ENCODE measurements around the gene SUSD4. TPM values are rescaled to one million over a fixed set of nuclear protein-coding genes. Genes with fewer than 3 reads are reported as not detected.

Gene SUSD4
- polyA plus RNA-seq, 1 donor: 2.1 TPM

GRCh38 chr1:223245411-223245810 is 118.6 kb downstream of the SUSD4 start:
- peaks cover 3% of the 10 kb centered on the region for H3K4me1 ChIP-seq (ENCODE audit: control insufficient read depth, insufficient read depth, low read length)
- WGBS (ENCODE audit: insufficient coverage, low lambda C conversion rate): no CpG with 5 or more reads among the region's 5 CpGs
- no peaks in the 10 kb centered on the region for H3K36me3 ChIP-seq (ENCODE audit: control insufficient read depth, insufficient read depth, low read length)
- H3K27me3 ChIP-seq (ENCODE audit: control insufficient read depth, insufficient read depth, low read length): no peaks in the 10 kb centered on the region
- DNase-seq: no peak
- no peak overlapping the region for H3K4me3 ChIP-seq (ENCODE audit: low read length)
- H3K27ac ChIP-seq (ENCODE audit: low read length): no peak overlapping the region
- no peaks in the 10 kb centered on the region for H3K9me3 ChIP-seq (ENCODE audit: control insufficient read depth, low read depth, low read length)

GRCh38 chr1:223244366-223245103 is 119.4 kb downstream of the SUSD4 start:
- Histone ChIP-seq H3K4me3 (ENCODE audit: low read length) (no peak overlapping the region), H3K9me3 (ENCODE audit: control insufficient read depth, low read depth, low read length) (no peaks in the 10 kb centered on the region), H3K27me3 (ENCODE audit: control insufficient read depth, insufficient read depth, low read length) (no peaks in the 10 kb centered on the region), H3K4me1 (ENCODE audit: control insufficient read depth, insufficient read depth, low read length) (no peaks in the 10 kb centered on the region), H3K27ac (ENCODE audit: low read length) (no peak overlapping the region), H3K36me3 (ENCODE audit: control insufficient read depth, insufficient read depth, low read length) (no peaks in the 10 kb centered on the region)
- WGBS (ENCODE audit: insufficient coverage, low lambda C conversion rate): no CpG with 5 or more reads among the region's 4 CpGs
- no peak for DNase-seq

DNA sequence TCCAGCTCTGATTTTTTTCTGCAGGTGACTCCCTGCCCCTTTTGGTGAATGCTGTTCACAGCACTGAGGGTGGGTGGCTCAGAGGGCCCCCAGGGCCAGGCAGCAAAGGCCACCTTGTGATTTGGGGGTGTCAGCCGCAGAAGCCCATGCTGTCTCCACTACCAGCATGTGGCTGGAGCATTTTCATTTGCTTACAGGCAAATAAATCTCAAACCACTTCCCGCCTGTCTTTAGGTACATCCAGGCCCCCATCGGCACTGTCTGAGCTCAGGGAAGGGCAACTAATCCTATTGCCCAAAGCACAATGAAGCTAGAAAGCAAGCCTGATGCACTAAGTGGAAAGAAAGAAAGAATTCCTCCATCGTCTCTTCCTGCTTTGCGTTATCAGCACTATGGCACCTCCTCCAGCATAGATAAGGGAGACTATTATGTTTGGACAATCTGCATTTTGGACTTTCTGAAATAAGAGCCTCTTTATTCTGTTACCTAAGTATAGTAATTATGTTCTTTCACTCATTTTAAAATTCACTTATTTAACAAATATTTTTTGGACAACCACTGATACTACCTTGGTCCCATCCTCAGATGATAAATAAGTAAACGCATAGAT is 120.4 kb downstream of the SUSD4 start:
- no peak for DNase-seq
- no peaks in the 10 kb centered on the region for H3K36me3 ChIP-seq (ENCODE audit: control insufficient read depth, insufficient read depth, low read length)
- H3K27me3 ChIP-seq (ENCODE audit: control insufficient read depth, insufficient read depth, low read length): no peaks in the 10 kb centered on the region
- WGBS (ENCODE audit: insufficient coverage, low lambda C conversion rate): no CpG with 5 or more reads among the region's 6 CpGs
- H3K9me3 ChIP-seq (ENCODE audit: control insufficient read depth, low read depth, low read length): no peaks in the 10 kb centered on the region
- no peak overlapping the region for H3K4me3 ChIP-seq (ENCODE audit: low read length)
- H3K27ac ChIP-seq (ENCODE audit: low read length): no peak overlapping the region
- H3K4me1 ChIP-seq (ENCODE audit: control insufficient read depth, insufficient read depth, low read length): no peaks in the 10 kb centered on the region

GRCh38 chr1:223242971-223243370 is 121.0 kb downstream of the SUSD4 start:
- no CpG with 5 or more reads among the region's 7 CpGs for WGBS (ENCODE audit: insufficient coverage, low lambda C conversion rate)
- Histone ChIP-seq H3K4me3 (ENCODE audit: low read length) (no peak overlapping the region), H3K36me3 (ENCODE audit: control insufficient read depth, insufficient read depth, low read length) (no peaks in the 10 kb centered on the region), H3K27me3 (ENCODE audit: control insufficient read depth, insufficient read depth, low read length) (no peaks in the 10 kb centered on the region), H3K27ac (ENCODE audit: low read length) (no peak overlapping the region), H3K9me3 (ENCODE audit: control insufficient read depth, low read depth, low read length) (no peaks in the 10 kb centered on the region), H3K4me1 (ENCODE audit: control insufficient read depth, insufficient read depth, low read length) (no peaks in the 10 kb centered on the region)
- no peak for DNase-seq

GRCh38 chr1:223242382-223242955 is 121.5 kb downstream of the SUSD4 start:
- Histone ChIP-seq H3K27ac (ENCODE audit: low read length) (no peak overlapping the region), H3K36me3 (ENCODE audit: control insufficient read depth, insufficient read depth, low read length) (no peaks in the 10 kb centered on the region), H3K9me3 (ENCODE audit: control insufficient read depth, low read depth, low read length) (no peaks in the 10 kb centered on the region), H3K4me3 (ENCODE audit: low read length) (no peak overlapping the region), H3K27me3 (ENCODE audit: control insufficient read depth, insufficient read depth, low read length) (no peaks in the 10 kb centered on the region), H3K4me1 (ENCODE audit: control insufficient read depth, insufficient read depth, low read length) (no peaks in the 10 kb centered on the region)
- no peak for DNase-seq
- WGBS (ENCODE audit: insufficient coverage, low lambda C conversion rate): no CpG with 5 or more reads among the region's 6 CpGs

- Histone ChIP-seq H3K4me1 (ENCODE audit: control insufficient read depth, insufficient read depth, low read length) (no peaks in the 10 kb centered on the region), H3K27me3 (ENCODE audit: control insufficient read depth, insufficient read depth, low read length) (no peaks in the 10 kb centered on the region), H3K9me3 (ENCODE audit: control insufficient read depth, low read depth, low read length) (no peaks in the 10 kb centered on the region), H3K36me3 (ENCODE audit: control insufficient read depth, insufficient read depth, low read length) (no peaks in the 10 kb centered on the region), H3K4me3 (ENCODE audit: low read length) (no peak overlapping the region), H3K27ac (ENCODE audit: low read length) (no peak overlapping the region)
- DNase-seq: no peak
- WGBS (ENCODE audit: insufficient coverage, low lambda C conversion rate): 80% methylated on average over 1 of the region's 2 CpGs
Observed at GRCh38 chr1:223240122-223240521, 123.9 kb downstream of the SUSD4 start.

GRCh38 chr1:223235091-223235490 is 128.9 kb downstream of the SUSD4 start:
- Histone ChIP-seq H3K4me3 (ENCODE audit: low read length) (no peak overlapping the region), H3K27me3 (ENCODE audit: control insufficient read depth, insufficient read depth, low read length) (no peaks in the 10 kb centered on the region), H3K36me3 (ENCODE audit: control insufficient read depth, insufficient read depth, low read length) (no peaks in the 10 kb centered on the region), H3K9me3 (ENCODE audit: control insufficient read depth, low read depth, low read length) (no peaks in the 10 kb centered on the region), H3K27ac (ENCODE audit: low read length) (no peak overlapping the region), H3K4me1 (ENCODE audit: control insufficient read depth, insufficient read depth, low read length) (peaks cover 6% of the 10 kb centered on the region)
- DNase-seq: no peak
- WGBS (ENCODE audit: insufficient coverage, low lambda C conversion rate): no CpG with 5 or more reads among the region's 3 CpGs

DNA sequence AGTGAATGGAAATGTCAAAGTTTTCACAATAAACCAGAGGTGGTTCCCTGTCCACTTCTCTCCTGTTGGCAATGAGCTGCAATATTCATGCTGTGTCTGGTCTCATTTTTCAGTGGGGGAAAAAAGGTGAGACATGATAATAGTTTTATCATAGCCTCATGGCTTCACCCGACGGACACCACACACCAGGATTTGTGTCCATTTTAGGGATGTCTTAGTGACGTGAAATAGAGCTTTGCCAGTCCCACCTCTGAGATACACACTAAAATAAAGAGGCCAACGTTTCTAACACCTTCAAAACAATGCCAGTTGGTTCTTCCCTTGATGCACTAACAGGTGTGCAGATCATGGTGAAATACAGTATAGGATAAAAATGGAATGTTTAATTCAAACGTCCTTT is 129.4 kb downstream of the SUSD4 start:
- H3K36me3 ChIP-seq (ENCODE audit: control insufficient read depth, insufficient read depth, low read length): no peaks in the 10 kb centered on the region
- 80% methylated on average over 1 of the region's 5 CpGs for WGBS (ENCODE audit: insufficient coverage, low lambda C conversion rate)
- peaks cover 6% of the 10 kb centered on the region for H3K4me1 ChIP-seq (ENCODE audit: control insufficient read depth, insufficient read depth, low read length)
- no peak for DNase-seq
- H3K9me3 ChIP-seq (ENCODE audit: control insufficient read depth, low read depth, low read length): no peaks in the 10 kb centered on the region
- H3K27me3 ChIP-seq (ENCODE audit: control insufficient read depth, insufficient read depth, low read length): no peaks in the 10 kb centered on the region
- H3K4me3 ChIP-seq (ENCODE audit: low read length): no peak overlapping the region
- H3K27ac ChIP-seq (ENCODE audit: low read length): no peak overlapping the region

DNA sequence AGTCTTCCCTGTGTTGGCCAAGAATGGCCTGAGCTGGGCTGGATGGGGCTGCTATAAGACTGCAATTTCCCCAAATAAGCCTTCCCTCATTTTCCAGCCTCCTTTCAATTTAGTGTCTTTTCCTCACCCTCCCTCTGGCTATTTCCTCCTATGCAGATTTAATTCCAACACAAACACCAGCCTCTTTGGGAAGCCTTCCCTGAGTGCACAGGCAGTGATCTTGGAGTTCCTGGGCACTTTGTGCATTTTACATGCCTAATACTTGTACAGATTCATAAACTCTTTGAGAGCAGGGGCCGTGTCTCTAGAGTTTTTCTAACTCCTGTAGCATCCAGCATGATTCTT is 129.8 kb downstream of the SUSD4 start:
- Histone ChIP-seq H3K27me3 (ENCODE audit: control insufficient read depth, insufficient read depth, low read length) (no peaks in the 10 kb centered on the region), H3K4me1 (ENCODE audit: control insufficient read depth, insufficient read depth, low read length) (peaks cover 6% of the 10 kb centered on the region), H3K4me3 (ENCODE audit: low read length) (no peak overlapping the region), H3K9me3 (ENCODE audit: control insufficient read depth, low read depth, low read length) (no peaks in the 10 kb centered on the region), H3K36me3 (ENCODE audit: control insufficient read depth, insufficient read depth, low read length) (no peaks in the 10 kb centered on the region), H3K27ac (ENCODE audit: low read length) (no peak overlapping the region)
- WGBS (ENCODE audit: insufficient coverage, low lambda C conversion rate): no CpG with 5 or more reads among the region's 1 CpG
- no peak for DNase-seq

DNA sequence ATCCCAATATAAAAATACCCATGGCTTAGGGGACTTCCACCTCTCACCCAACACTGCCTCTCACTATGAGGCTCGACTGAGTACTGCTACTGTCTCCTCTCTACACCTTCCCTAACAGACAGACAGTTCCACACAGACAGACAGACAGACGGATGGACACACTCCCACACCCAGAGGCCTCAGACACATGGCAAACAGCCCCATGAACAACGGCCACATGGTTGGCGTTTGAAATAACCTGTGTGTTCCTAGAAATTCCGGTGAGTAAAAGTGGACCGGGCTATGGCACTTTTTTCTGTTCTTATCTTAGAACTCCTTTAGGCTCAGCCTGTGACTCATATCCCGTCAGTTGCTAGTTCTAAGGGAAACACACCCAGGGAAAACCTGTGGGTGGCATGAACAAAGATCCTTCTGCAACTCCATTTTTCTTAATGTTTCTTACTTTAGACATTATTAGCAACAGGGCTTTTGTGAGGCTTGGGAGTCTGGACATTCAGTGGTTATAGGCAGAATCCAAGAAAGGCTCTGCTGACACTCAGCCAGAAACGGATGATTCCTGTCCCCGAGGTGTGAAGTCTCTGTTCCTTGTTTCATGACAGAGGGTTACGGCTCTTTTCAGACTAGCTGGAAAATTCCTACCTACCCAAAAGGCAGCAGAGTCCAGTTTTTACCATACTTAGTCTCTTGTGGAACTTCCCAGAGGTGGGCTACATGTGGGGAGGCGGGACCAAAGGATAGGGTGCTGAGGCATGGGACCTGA is 130.4 kb downstream of the SUSD4 start:
- H3K27ac ChIP-seq (ENCODE audit: low read length): no peak overlapping the region

More for the DNA sequence above, 130.4 kb downstream of the SUSD4 start:
- Histone ChIP-seq H3K4me3 (ENCODE audit: low read length) (no peak overlapping the region), H3K4me1 (ENCODE audit: control insufficient read depth, insufficient read depth, low read length) (peaks cover 6% of the 10 kb centered on the region), H3K27me3 (ENCODE audit: control insufficient read depth, insufficient read depth, low read length) (no peaks in the 10 kb centered on the region), H3K36me3 (ENCODE audit: control insufficient read depth, insufficient read depth, low read length) (no peaks in the 10 kb centered on the region), H3K9me3 (ENCODE audit: control insufficient read depth, low read depth, low read length) (no peaks in the 10 kb centered on the region)
- WGBS (ENCODE audit: insufficient coverage, low lambda C conversion rate): no CpG with 5 or more reads among the region's 11 CpGs
- DNase-seq: peak; percentile 29 to 82
